ENCODE measurements around the gene LCK.

Gene LCK

DNA sequence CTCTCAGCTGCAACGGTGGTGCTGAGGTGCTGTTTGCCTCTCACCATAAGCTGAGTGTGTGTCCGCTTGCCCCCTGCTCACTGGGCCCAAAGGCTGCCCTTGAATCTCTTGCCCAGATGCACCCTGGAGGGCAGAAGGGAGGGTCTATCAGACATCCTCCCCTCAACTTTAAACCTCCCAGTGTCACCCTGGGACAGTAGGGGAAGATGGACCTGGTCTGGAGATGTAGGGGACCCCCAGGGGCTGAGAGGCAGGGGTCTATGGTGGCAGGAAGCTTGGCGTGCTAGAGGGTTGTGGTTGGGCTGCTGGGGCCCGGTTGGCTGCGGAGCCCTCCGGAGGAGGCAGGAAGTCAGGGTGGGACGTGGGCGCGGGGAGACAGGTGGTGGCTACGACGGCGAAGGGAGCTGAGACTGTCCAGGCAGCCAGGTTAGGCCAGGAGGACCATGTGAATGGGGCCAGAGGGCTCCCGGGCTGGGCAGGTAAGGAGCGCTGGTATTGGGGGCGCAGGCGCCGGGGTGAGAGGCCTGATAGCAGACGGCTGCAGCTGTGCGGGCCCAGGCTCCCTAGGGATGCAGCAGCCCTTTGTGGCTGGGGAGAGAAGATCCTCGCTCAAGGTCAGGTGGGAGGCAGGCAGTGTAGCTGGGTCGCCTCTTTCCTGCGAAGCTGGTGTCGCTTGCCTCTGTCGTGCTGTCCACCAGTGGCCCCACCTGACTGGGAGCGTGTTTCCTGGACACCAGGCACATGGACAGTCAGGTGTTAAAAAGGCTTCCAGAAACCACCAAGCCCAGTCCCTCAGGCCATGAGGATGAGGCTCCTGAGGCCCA is at the start of gene LCK:
Gene LCK, plus strand, starts transcription at position 373 of the 824 bp plus-strand sequence. CDS start 23,065 bp downstream, outside the sequence.
- DNase-seq (ENCODE audit: low spot score) = peak; percentile 80

DNA sequence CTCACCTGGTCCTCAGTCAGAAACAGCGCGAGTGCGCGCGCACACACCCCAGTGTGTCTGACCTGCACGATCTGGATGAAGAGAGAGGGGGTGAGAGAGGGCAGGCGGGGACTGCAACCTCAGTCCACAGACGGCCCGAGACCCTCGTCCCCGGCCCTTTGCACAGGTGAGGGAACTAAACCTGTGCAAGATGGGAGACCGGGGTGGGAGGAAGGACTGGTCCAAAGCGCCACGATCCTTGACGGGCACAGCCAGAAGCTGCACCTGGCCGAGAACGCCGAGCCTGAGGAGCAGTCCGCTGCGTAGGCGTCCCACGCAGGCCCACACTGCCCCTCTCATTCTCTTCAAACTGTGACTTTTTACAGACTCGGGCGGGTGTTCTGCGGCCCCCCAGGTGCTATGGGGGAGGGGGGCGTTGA is 46.1 kb upstream of the LCK start:
- DNase-seq (ENCODE audit: low spot score) = no peak

DNA sequence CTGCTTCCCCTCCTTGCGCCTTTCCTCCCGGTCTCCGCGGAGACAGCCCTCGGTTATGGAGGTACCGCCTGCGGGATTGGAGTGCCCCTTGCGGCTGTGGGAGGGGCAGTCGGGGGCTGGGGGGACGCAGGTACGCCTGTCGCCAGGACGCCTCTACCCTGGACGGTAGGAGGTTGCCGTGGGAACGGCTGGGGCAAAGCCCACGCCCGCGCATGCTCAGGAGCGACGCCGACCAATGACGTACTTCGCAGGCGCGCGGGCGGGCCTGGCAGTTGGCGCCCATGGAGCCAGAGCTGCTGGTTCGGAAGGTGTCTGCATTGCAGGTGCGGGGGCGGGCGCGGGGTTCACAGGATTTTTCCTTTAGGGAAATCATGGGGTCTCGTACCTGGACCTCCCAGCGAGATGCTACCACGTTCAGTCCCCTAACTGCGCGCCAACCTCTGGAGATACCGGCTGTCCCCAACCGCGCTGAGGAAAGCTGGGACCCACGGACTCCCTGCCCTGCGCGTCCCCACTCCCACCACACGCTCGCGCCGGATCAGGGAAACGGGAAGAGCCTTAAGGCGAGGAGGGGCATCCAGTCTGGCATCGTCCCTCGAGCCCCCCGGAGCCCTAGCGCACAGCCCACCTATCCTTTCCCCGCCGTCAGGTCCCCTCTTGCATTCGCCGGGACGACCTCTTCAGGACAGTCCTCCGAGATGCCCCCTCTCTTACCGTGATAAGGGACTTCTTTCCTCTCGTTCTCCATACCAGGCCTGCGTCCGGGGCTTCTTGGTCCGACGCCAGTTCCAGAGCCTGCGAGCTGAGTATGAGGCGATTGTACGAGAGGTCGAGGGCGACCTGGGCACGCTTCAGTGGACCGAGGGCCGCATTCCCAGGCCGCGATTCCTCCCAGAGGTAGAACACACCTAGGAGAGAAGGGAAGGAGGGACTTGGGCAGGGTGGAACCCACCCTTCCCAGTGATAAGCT is 45.4 kb upstream of the LCK start, which contains the start of gene IQCC:
Gene IQCC, plus strand, starts transcription at position 271 of the 970 bp plus-strand sequence. Its CDS starts 11 bp downstream, at position 282.
- peak; percentile 88 for DNase-seq (ENCODE audit: low spot score)

GRCh38 chr1:32208469-32208868 is 42.6 kb upstream of the LCK start:
- no peak for DNase-seq (ENCODE audit: low spot score)

GRCh38 chr1:32208891-32209328 is 42.2 kb upstream of the LCK start, which contains the start of gene DCDC2B:
Gene DCDC2B, plus strand, starts transcription at chr1:32209089. Its CDS starts 5 bp downstream, at chr1:32209094.
- DNase-seq (ENCODE audit: low spot score) = no peak

- peak; percentile 58 for DNase-seq (ENCODE audit: low spot score)
Measured at GRCh38 chr1:32215629-32216480, 35.2 kb upstream of the LCK start.

DNA sequence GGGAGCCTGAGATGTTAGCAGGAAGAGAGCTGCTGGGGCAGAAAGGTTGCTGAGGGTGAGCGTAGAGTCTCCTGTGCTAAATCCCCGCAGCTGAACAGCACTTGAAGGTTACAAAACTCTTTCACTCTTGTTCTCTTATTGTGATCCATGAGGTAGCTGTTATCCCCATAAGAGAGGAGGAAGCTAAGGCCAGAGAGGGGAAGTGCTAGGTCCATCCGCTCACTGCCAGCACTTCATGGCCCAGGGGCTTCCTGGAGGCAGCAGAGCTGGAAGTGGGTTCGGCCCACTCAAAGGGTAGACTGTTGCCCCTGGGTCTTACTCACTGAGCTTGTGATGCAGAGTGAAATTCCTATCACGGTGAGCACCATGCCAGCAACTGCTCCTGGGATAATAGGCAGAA is 34.5 kb upstream of the LCK start:
- DNase-seq (ENCODE audit: low spot score) = no peak

DNA sequence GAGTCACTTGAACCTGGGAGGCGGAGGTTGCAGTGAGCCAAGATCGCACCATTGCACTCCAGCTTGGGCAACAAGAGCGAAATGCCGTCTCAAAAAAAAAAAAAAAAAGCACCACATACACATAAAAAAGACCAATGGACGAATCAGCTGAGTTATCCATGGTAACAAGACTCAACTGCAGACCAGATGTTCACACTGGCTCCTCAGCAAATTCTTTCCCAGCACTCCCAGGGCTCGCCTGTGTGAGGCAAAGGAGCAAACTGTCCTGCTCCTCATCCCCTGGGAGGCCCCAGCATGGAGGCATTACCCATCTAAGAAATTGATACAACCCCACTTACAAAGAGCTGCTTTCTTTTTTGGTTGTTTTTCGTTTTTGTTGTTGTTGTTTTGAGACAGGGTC is 32.0 kb upstream of the LCK start:
- DNase-seq (ENCODE audit: low spot score) = no peak

- no peak for DNase-seq (ENCODE audit: low spot score)
Measured at GRCh38 chr1:32220746-32221580, 30.1 kb upstream of the LCK start.

GRCh38 chr1:32221581-32221979 is 29.5 kb upstream of the LCK start:
- DNase-seq (ENCODE audit: low spot score) = no peak

DNA sequence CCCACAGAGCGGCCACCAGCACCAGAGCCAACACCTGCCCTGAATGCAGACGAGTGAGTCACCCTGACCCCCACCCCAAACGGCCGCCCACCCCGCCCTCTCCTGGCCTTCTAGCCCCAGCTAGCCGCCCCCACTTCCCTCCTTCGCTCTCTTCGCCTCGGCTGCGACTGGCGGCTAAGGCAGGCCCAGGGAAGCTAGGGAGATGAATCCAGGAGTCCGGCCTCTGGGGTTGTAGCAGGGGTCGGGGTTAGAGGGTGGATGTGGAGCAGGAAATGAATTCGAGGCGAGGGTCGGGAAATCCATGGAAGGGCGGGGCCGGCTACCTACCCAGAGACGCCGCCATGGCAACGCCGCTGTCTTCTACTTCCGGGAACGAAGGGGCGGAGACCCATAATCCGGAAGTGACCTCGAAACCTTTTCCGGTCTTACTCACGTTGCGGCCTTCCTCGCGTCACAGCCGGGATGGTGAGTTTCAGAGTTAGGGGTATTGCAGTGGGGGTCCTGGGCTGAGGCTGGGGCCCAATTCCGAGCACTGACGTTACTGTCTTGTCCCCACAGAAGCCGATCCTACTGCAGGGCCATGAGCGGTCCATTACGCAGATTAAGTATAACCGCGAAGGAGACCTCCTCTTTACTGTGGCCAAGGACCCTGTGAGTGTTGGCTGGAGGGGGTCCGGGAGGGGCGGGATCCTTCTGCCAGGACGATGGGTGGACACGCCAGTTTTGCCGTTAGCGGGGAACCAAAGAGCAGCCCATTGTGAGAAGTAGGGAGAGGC is 28.9 kb upstream of the LCK start, which contains the start of the genes EIF3I and TMEM234:
Gene EIF3I, plus strand, starts transcription at position 428 of the 776 bp plus-strand sequence. Its CDS starts 35 bp downstream, at position 463.
Gene TMEM234, minus strand, starts transcription at position 374 of the 776 bp plus-strand sequence. Its CDS starts 31 bp downstream, at position 343.
- peak; percentile 94 for DNase-seq (ENCODE audit: low spot score)

DNA sequence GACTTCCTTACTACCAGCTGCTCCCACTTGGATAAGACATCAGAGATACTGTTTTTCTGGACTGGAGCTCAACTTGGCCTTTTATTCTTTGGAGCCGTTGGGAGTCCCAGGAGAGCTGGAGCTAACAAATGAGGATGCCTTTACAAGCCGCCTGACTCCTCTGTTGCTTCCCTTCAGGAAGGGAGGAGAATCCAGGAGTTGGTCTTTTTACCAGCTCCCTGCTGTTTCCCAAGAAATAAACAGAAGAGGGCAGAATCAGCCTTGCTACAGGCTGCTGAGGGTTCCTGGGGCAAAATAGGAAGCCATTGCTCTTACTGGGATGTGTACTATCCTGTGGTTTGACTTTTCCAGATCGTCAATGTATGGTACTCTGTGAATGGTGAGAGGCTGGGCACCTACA is 27.4 kb upstream of the LCK start:
- DNase-seq (ENCODE audit: low spot score) = no peak

DNA sequence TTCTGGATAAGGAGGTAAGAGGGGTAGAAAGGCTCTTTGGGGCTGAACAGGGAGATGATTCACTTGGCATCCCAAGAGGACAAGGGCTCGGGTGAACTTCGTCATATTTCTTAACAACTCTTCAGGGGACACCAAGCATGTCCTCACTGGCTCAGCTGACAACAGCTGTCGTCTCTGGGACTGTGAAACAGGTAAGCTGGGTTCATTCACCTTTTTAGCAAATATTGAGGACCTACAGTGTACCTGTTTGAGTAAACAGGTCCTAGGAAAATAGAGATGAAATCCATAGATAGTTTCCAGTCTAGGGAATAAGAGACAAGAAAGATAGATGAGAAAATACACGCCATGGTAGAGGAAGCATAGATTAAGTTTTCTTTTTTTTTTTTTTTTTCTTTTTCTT is 26.8 kb upstream of the LCK start:
- no peak for DNase-seq (ENCODE audit: low spot score)

DNA sequence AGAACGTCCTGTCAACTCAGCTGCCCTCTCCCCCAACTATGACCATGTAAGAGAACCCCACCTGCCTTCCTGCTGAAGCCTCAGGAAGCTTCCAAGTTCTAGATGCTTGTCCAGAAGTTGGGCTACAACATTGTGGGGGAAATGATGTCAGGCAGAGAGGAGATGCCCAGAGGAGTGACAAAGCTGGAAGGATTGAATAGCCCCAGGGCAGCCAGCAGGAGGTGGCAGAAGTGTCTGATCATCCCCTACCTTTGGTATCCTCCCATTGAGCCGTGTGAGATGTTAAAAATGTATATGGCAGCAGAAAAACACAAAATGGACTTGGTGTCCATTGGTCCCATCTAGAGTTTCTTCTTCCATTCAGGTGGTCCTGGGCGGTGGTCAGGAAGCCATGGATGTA is 22.3 kb upstream of the LCK start:
- no peak for DNase-seq (ENCODE audit: low spot score)

DNA sequence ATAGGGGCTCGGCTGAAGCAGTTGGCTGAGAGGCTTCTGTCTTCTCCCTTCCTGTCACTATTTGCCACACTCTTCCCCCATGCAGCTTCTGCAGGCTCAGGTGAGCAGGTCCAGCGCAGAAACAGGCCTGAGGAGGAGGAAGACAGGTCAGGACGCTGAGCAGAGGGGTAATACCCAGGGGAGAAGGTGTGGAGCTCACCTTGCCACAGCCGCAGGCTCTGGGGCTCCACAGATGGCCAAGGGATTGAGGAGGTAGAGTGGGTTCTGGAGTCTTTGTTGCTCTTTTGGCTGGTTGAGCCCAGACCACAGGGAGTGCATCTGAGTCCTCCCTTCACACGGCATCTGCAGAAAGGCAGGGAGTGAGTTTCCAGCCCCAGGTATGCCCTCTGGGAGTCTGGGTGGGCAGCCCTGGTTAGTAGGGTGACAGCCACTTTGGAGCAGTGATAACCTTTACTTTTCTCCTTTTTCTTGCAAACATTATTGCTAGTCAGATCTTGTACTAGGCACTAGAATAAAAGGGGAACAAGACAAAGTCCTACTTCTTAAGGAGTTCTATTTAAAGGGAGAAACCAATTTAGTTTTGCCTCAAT is 19.1 kb upstream of the LCK start:
- DNase-seq (ENCODE audit: low spot score) = no peak

DNA sequence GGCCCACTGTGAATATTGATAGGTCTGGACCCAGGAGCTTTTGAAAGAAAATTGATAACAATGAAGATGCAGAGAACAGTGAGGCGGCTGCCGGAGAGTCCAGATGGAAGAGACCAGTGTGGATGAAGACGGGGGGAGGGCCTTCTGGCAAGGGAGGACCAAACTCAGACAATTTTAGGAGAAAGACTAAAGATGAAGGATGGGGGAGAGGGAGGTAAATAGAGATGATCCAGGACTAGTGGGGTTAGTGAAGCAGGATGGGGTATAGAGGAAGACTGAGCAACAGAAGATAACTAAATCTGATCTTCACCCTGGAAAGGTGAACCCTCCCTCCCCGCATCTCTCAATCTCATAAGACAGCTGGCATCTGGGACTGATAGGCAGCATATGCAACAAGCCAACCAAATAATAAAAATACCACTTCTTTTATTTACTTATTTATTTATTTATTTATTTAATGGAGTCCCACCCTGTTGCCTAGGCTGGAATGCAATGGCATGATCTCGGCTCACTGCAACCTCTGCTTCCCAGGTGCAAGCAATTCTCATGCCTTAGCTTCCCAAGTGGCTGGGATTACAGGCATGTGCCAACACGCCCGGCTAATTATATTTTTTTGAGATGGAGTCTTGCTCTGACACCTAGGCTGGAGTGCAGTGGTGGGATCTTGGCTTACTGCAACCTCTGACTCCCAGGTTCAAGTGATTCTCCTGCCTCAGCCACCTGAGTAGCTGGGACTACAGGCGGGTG is 18.3 kb upstream of the LCK start:
- DNase-seq (ENCODE audit: low spot score) = no peak

- no peak for DNase-seq (ENCODE audit: low spot score)
Measured at GRCh38 chr1:32234792-32235191, 16.3 kb upstream of the LCK start.

DNA sequence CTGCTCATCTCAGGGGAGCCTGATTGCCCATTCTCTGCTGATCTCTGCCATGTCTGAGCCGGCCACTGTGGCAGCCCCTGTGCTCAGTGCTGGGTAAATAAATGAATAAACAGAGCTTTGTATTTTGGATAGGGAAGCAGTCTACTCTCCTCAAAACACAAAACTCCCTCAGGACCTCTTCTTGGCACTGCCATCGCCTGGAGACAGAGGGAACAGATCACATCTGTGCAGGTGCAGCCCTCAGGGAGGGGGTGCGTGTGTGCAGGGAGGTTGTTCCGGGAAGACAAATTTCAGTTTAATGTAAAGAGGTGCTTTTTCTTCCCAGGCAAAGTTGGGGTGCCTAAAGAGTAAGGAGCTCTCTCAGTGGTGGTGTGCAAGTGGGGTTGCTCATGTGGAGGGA is 11.7 kb upstream of the LCK start:
- no peak for DNase-seq (ENCODE audit: low spot score)

DNA sequence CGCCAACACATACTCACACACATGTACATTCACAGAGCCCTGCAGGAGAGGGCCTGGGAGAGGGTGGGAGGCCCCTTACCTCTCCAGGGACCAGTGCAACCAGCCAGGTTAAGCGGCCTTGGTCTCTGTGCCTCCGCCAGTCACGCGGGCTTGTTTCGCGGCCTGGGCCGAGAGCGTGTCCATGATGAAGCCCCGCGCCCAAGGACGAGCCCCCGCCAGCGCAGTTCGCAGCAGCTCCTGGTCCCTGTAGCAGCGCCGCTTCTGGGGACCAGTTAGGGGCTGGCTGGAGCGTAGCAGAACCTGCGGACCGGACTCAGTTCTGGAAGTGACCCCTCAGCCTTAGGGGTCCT is 11.3 kb upstream of the LCK start:
- no peak for DNase-seq (ENCODE audit: low spot score)

Measured in activated CD4-positive, alpha-beta T cell treated with anti-CD3 and anti-CD28 coated beads, Interleukin-2, Interleukin-4, amounts not matched to agents 100 ng/mL and 50 ng/mL, durations not matched to agents 16 hours and 8 hours (primary cell).